ENCODE data around the gene GPR157. TPM values are rescaled to one million over a fixed set of nuclear protein-coding genes. Genes with fewer than 3 reads are reported as not detected.

GPR157 gene
- total and polyA plus RNA-seq, 10 of the 15 experiments (the other 5 are each of a cell fraction or from before 2014, with no cell fraction given): 0.66 to 15.9 (median 3.1) TPM

- TF ChIP-seq, protein P1, sequence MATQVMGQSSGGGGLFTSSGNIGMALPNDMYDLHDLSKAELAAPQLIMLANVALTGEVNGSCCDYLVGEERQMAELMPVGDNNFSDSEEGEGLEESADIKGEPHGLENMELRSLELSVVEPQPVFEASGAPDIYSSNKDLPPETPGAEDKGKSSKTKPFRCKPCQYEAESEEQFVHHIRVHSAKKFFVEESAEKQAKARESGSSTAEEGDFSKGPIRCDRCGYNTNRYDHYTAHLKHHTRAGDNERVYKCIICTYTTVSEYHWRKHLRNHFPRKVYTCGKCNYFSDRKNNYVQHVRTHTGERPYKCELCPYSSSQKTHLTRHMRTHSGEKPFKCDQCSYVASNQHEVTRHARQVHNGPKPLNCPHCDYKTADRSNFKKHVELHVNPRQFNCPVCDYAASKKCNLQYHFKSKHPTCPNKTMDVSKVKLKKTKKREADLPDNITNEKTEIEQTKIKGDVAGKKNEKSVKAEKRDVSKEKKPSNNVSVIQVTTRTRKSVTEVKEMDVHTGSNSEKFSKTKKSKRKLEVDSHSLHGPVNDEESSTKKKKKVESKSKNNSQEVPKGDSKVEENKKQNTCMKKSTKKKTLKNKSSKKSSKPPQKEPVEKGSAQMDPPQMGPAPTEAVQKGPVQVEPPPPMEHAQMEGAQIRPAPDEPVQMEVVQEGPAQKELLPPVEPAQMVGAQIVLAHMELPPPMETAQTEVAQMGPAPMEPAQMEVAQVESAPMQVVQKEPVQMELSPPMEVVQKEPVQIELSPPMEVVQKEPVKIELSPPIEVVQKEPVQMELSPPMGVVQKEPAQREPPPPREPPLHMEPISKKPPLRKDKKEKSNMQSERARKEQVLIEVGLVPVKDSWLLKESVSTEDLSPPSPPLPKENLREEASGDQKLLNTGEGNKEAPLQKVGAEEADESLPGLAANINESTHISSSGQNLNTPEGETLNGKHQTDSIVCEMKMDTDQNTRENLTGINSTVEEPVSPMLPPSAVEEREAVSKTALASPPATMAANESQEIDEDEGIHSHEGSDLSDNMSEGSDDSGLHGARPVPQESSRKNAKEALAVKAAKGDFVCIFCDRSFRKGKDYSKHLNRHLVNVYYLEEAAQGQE (IDR thresholded peaks at IDR 0.05; ENCODE audit: low read depth, low read length): no peak
- peak; percentile 89 for TF ChIP-seq TBL1XR1 (IDR thresholded peaks at IDR 0.05; ENCODE audit: low read depth, low read length)
- TF ChIP-seq GABPA (IDR thresholded peaks at IDR 0.05; ENCODE audit: low read depth): no peak
- TF ChIP-seq SRF (IDR thresholded peaks at IDR 0.05; ENCODE audit: low read depth in 2 of 2, low read length in 2 of 2): peak in 1 of 2 experiments; percentile 84; a peak in 2 of 4 replicates
- no peak for TF ChIP-seq ZNF622 (IDR thresholded peaks at IDR 0.05)
- no peak for TF ChIP-seq ZNF217 (IDR thresholded peaks at IDR 0.05)
- TF ChIP-seq ZNF687 (IDR thresholded peaks at IDR 0.05): peak; percentile 82; the same call in 1 of the 2 replicates
- TF ChIP-seq RAD21 (IDR thresholded peaks at IDR 0.05; ENCODE audit: insufficient read depth, low read depth, low read length): no peak
- TF ChIP-seq SIX5 (IDR thresholded peaks at IDR 0.05; ENCODE audit: low read depth, low read length, severe bottlenecking): no peak
- TF ChIP-seq E2F4 (IDR thresholded peaks at IDR 0.05; ENCODE audit: low read depth, low read length): no peak
- TF ChIP-seq SUZ12 (IDR thresholded peaks at IDR 0.05; ENCODE audit: unreplicated experiment): no peak
- TF ChIP-seq RB1 (IDR thresholded peaks at IDR 0.05; ENCODE audit: borderline replicate concordance): no peak; the same call in 1 of the 2 replicates
- TF ChIP-seq MLLT1 (IDR thresholded peaks at IDR 0.05): peak; percentile 75
- TF ChIP-seq TCF3 (IDR thresholded peaks at IDR 0.05; ENCODE audit: borderline replicate concordance, insufficient read depth, low read depth, low read length): no peak; the same call in 1 of the 2 replicates
- TF ChIP-seq IKZF2 (IDR thresholded peaks at IDR 0.05): peak; percentile 99
- TF ChIP-seq RBBP5 (conservative IDR thresholded peaks at IDR 0.05): no peak
- TF ChIP-seq IKZF1 (conservative IDR thresholded peaks at IDR 0.05): peak; percentile 98
- peak; percentile 63 for TF ChIP-seq HDGF (IDR thresholded peaks at IDR 0.05)
- peak; percentile 76 for TF ChIP-seq NR2F1 (conservative IDR thresholded peaks at IDR 0.05)
- TF ChIP-seq YY1 (IDR thresholded peaks at IDR 0.05; ENCODE audit: low read depth, low read length): 0 out of 2 replicates have a peak, but pooled peaks have one; percentile 9
Measured at GRCh38 chr1:9069326-9070100, 59.4 kb downstream of the GPR157 start, which contains the start of gene SLC2A5 (continued).
